ENCODE measurements around the gene BCL11A. TPM values are rescaled to one million over a fixed set of nuclear protein-coding genes. Genes with fewer than 3 reads are reported as not detected.

BCL11A gene
- total RNA-seq, 4 donors from 2014 or later = 1.5 to 8.8 (median 3.2) TPM

DNA sequence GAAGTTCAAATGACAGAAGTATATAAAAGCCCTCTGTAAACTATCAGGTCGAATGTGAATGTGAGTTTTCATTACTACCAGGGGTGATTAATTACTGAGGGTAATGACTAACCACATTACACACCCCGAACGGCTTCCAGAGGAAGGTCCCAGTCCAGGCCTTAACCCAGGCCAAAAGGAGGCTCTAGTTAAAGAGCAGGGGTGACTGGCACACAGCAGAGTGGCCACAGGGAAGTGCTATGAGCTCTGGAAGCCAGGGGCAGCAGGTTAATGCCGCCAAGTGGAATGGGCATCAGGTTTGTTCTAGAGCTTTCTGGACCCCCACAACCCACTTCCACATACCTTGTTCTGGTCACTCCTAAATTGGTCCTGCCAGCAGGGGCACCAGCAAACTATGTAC is 87.7 kb downstream of the BCL11A start:
- intact Hi-C loops (cut with DNase I; ENCODE audit: low total_unique reads) = no loop called here
- TF ChIP-seq POLR2A (IDR thresholded peaks at IDR 0.05) = no peak
- TF ChIP-seq, protein P1, sequence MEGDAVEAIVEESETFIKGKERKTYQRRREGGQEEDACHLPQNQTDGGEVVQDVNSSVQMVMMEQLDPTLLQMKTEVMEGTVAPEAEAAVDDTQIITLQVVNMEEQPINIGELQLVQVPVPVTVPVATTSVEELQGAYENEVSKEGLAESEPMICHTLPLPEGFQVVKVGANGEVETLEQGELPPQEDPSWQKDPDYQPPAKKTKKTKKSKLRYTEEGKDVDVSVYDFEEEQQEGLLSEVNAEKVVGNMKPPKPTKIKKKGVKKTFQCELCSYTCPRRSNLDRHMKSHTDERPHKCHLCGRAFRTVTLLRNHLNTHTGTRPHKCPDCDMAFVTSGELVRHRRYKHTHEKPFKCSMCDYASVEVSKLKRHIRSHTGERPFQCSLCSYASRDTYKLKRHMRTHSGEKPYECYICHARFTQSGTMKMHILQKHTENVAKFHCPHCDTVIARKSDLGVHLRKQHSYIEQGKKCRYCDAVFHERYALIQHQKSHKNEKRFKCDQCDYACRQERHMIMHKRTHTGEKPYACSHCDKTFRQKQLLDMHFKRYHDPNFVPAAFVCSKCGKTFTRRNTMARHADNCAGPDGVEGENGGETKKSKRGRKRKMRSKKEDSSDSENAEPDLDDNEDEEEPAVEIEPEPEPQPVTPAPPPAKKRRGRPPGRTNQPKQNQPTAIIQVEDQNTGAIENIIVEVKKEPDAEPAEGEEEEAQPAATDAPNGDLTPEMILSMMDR (IDR thresholded peaks at IDR 0.05) = no peak

DNA sequence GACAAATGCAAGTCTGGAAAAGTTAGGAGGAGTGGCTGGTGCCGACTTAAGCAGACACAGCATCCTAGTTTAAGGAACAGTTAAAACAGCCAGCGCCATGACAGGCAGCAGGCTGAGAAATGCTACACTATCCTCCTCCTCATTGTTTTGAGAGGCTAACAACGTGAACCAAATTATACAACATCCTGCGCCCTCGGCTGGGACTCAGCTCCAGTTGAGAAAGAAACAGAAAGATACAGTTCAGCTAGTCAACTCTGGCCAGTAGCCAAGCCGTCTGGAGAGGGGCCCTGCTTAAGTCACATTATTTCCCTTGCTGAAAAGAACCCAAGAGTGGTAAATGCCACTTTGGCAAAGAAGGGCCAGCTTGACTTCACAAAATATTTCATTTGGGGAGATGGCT is 90.2 kb downstream of the BCL11A start:
- H3K27ac ChIP-seq = no peak overlapping the region
- no peak overlapping the region for H3K4me3 ChIP-seq
- no peaks in the 10 kb centered on the region for H3K27me3 ChIP-seq
- intact Hi-C loops (cut with DNase I; ENCODE audit: low total_unique reads) = no loop called here
- H3K9me3 ChIP-seq = no peaks in the 10 kb centered on the region
- H3K36me3 ChIP-seq = no peaks in the 10 kb centered on the region
- no peaks in the 10 kb centered on the region for H3K4me1 ChIP-seq
- TF ChIP-seq, protein P1 (IDR thresholded peaks at IDR 0.05) = no peak
- TF ChIP-seq POLR2A (IDR thresholded peaks at IDR 0.05) = no peak
- DNase-seq = peak in 1 of 2 donors; percentile 27

More for the DNA sequence above, 87.7 kb downstream of the BCL11A start:
- H3K4me1 ChIP-seq = no peaks in the 10 kb centered on the region
- no peak for DNase-seq
- no peaks in the 10 kb centered on the region for H3K27me3 ChIP-seq
- H3K9me3 ChIP-seq = no peaks in the 10 kb centered on the region
- no peak overlapping the region for H3K4me3 ChIP-seq
- H3K27ac ChIP-seq = no peak overlapping the region
- no peaks in the 10 kb centered on the region for H3K36me3 ChIP-seq

DNA sequence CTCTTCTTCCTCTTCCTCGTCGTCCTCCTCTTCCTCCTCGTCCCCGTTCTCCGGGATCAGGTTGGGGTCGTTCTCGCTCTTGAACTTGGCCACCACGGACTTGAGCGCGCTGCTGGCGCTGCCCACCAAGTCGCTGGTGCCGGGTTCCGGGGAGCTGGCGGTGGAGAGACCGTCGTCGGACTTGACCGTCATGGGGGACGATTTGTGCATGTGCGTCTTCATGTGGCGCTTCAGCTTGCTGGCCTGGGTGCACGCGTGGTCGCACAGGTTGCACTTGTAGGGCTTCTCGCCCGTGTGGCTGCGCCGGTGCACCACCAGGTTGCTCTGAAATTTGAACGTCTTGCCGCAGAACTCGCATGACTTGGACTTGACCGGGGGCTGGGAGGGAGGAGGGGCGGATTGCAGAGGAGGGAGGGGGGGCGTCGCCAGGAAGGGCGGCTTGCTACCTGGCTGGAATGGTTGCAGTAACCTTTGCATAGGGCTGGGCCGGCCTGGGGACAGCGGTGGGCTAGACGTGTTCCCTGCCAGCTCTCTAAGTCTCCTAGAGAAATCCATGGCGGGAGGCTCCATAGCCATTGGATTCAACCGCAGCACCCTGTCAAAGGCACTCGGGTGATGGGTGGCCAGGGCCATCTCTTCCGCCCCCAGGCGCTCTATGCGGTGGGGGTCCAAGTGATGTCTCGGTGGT is 91.9 kb downstream of the BCL11A start:
- intact Hi-C loops (cut with DNase I; ENCODE audit: low total_unique reads) = no loop called here
- TF ChIP-seq, protein P1 (IDR thresholded peaks at IDR 0.05) = no peak
- no peak for TF ChIP-seq POLR2A (IDR thresholded peaks at IDR 0.05)

DNA sequence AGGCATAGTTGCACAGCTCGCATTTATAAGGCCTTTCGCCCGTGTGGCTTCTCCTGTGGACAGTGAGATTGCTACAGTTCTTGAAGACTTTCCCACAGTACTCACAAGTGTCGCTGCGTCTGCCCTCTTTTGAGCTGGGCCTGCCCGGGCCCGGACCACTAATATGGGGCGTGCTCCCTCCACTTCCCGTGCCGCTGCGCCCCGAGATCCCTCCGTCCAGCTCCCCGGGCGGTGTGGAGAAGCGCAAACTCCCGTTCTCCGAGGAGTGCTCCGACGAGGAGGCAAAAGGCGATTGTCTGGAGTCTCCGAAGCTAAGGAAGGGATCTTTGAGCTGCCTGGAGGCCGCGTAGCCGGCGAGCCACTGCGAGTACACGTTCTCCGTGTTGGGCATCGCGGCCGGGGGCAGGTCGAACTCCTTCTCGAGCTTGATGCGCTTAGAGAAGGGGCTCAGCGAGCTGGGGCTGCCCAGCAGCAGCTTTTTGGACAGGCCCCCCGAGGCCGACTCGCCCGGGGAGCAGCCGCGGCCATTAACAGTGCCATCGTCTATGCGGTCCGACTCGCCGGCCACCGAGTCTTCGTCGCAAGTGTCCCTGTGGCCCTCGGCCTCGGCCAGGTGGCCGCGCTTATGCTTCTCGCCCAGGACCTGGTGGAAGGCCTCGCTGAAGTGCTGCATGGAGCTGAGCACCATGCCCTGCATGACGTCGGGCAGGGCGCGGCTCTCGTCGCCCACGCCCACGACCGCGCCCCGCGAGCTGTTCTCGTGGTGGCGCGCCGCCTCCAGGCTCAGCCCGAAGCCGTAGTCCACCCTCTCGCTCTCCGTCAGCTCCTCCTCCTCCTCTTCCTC is 92.7 kb downstream of the BCL11A start:
- TF ChIP-seq POLR2A (IDR thresholded peaks at IDR 0.05) = no peak
- H3K27me3 ChIP-seq = no peaks in the 10 kb centered on the region
- no peaks in the 10 kb centered on the region for H3K36me3 ChIP-seq
- no peak overlapping the region for H3K4me3 ChIP-seq
- intact Hi-C loops (cut with DNase I; ENCODE audit: low total_unique reads) = no loop called here
- DNase-seq = no peak
- no peak overlapping the region for H3K27ac ChIP-seq
- H3K9me3 ChIP-seq = no peaks in the 10 kb centered on the region
- no peaks in the 10 kb centered on the region for H3K4me1 ChIP-seq

More for the DNA sequence above, 91.9 kb downstream of the BCL11A start:
- H3K4me1 ChIP-seq = no peaks in the 10 kb centered on the region
- H3K9me3 ChIP-seq = no peaks in the 10 kb centered on the region
- no peak overlapping the region for H3K4me3 ChIP-seq
- no peaks in the 10 kb centered on the region for H3K36me3 ChIP-seq
- DNase-seq = no peak
- H3K27ac ChIP-seq = no peak overlapping the region
- H3K27me3 ChIP-seq = no peaks in the 10 kb centered on the region

DNA sequence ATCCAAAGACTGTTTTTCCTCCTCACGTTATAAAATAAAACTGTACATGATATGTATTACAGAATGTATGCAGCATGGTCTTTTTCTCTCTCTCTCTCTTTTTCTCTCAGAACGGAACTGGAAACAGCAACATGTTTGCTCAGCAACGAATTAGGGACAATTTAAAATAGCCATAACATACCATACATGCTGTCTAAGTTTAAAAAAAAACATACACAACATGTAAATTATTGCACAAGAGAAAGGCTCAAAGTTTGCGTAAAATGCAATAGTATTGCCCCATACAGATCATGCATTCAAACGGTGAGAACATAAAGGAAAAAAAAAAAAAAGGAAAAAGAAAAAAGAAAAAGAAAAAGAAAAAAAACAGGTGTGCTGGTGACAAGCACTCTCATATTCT is 93.6 kb downstream of the BCL11A start:
- Histone ChIP-seq H3K27me3 (no peaks in the 10 kb centered on the region), H3K4me3 (no peak overlapping the region), H3K9me3 (no peaks in the 10 kb centered on the region), H3K4me1 (no peaks in the 10 kb centered on the region), H3K36me3 (no peaks in the 10 kb centered on the region), H3K27ac (no peak overlapping the region)
- no peak for DNase-seq
- intact Hi-C loops (cut with DNase I; ENCODE audit: low total_unique reads) = no loop called here
- no peak for TF ChIP-seq POLR2A (IDR thresholded peaks at IDR 0.05)
- TF ChIP-seq, protein P1 (IDR thresholded peaks at IDR 0.05) = no peak
